Gastroesophageal sphincter (tissue), 4 donors: ENCODE results near the gene INTU. TPM values are rescaled to one million over a fixed set of nuclear protein-coding genes. Genes with fewer than 3 reads are reported as not detected.

ENCODE experiments used
- ATAC-seq: fragments of 150-250 bp; one replicate; pipeline ENCODE4 v1.9.1; 2016; ENCODE audit warnings: mild to moderate bottlenecking, moderate library complexity
- H3K27ac ChIP-seq, 4 donors: fragments of 200-600 bp; sonication (generic) in 3 of 4; 1 replicate in 3 of 4; 2 replicates in 1 of 4; pipeline ENCODE4 v1.5.1; 2016 to 2019
- H3K27me3 ChIP-seq: fragments of 200-600 bp; sonication (generic); one replicate; pipeline ENCODE4 v1.5.1; 2019
- H3K36me3 ChIP-seq, 2 donors: fragments of 200-600 bp; sonication (generic); one replicate each; pipeline ENCODE4 v1.5.1; 2019; ENCODE audit warnings: control low read depth in 1 of 2
- H3K4me1 ChIP-seq, 3 donors: fragments of 200-600 bp; sonication (generic); 1 replicate in 2 of 3; 2 replicates in 1 of 3; pipeline ENCODE4 v1.5.1; 2016 to 2019; ENCODE audit warnings: control low read depth in 2 of 3
- H3K4me3 ChIP-seq, 2 donors: fragments of 200-600 bp; sonication (generic); one replicate each; pipeline ENCODE4 v1.5.1; 2019; ENCODE audit warnings: mild to moderate bottlenecking in 1 of 2, moderate library complexity in 1 of 2
- H3K9me3 ChIP-seq, 3 donors: fragments of 200-600 bp; sonication (generic); one replicate each; pipeline ENCODE4 v1.5.1; 2017 to 2019; ENCODE audit warnings: control low read depth in 2 of 3
- EP300 ChIP-seq: sonication (generic); formaldehyde crosslinking; IDR thresholded peaks from one replicate; pipeline ENCODE4 v1.6.1; 2017; ENCODE audit warnings: antibody characterized with exemption, mild to moderate bottlenecking
- POLR2A ChIP-seq, 2 donors: fragments of 450-650 bp; IDR thresholded peaks; one replicate each; pipeline ENCODE4 v1.6.1; 2017; ENCODE audit warnings: antibody characterized with exemption in 2 of 2, mild to moderate bottlenecking in 2 of 2, moderate library complexity in 1 of 2
- POLR2AphosphoS5 ChIP-seq: sonication (generic); formaldehyde crosslinking; IDR thresholded peaks from one replicate; pipeline ENCODE4 v1.6.1; 2017; ENCODE audit warnings: antibody characterized with exemption
- WGBS, 2 donors: methylation state at CpG; one replicate each; pipeline ENCODE4 v1.1.5; 2018; ENCODE audit warnings: low coverage in 1 of 2; 5-methylcytosine and 5-hydroxymethylcytosine counted together
- total RNA-seq, 4 donors: library from RNA; depleted of rRNA; stranded (reverse); fragments of >200 nt; gene quantifications; one replicate each; pipeline ENCODE4 v1.1.0, GENCODE V29; 2016
- TF ChIP-seq, protein P1 (sequence below), 4 experiments: fragments of 200-600 bp in 2 of 4; fragments of 450-650 bp in 2 of 4; sonication (generic) in 1 of 4; IDR thresholded peaks; one replicate each; pipeline ENCODE4 v1.5.1; 2017 to 2019; ENCODE audit warnings: antibody characterized with exemption in 4 of 4, mild to moderate bottlenecking in 2 of 4, moderate library complexity in 2 of 4

Gene INTU
- total RNA-seq, 4 donors from 2014 or later: 4.5 to 21.8 (median 14.3) TPM

DNA sequence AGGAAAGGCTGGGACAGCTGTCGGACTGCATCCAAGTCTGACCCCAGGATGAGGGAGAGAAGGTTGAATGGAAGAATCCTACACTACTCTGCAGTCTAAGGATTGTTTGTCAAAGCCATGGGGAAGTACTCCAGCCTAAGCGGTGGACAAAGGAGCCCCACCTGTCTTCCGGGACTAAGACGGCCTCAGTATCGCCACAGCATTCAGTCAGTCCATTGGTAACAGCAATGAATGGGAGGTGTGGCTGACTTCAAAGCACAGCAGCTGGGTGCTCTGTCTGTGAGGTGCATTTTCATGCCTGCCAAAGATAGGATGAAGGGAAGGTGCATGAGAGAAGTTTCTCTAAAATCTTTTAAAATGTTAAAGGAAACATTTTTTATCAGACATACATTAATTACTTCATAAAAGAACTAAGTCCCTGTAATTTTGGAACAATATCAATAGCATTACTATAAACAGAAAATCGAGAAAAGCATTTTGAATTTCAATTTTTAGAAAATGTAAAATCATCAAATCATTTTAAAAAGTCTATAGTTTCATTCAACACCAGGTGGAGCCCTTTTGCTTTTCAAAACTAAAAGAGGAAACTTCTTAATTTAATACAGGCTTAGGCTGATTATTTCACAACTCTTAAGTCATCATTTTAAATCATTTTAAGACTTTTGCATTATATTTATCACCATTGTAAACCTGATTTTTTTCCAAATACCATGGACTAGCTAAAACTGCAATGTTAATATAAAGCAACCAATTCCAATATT lies 27.6 kb upstream of the INTU start:
- Histone ChIP-seq H3K9me3 (no peaks in the 10 kb centered on the region), H3K4me1 (no peaks in the 10 kb centered on the region), H3K27me3 (peaks cover 5% of the 10 kb centered on the region), H3K27ac (no peak overlapping the region), H3K4me3 (no peak overlapping the region), H3K36me3 (no peaks in the 10 kb centered on the region)
- no peak for ATAC-seq
- TF ChIP-seq, protein P1, sequence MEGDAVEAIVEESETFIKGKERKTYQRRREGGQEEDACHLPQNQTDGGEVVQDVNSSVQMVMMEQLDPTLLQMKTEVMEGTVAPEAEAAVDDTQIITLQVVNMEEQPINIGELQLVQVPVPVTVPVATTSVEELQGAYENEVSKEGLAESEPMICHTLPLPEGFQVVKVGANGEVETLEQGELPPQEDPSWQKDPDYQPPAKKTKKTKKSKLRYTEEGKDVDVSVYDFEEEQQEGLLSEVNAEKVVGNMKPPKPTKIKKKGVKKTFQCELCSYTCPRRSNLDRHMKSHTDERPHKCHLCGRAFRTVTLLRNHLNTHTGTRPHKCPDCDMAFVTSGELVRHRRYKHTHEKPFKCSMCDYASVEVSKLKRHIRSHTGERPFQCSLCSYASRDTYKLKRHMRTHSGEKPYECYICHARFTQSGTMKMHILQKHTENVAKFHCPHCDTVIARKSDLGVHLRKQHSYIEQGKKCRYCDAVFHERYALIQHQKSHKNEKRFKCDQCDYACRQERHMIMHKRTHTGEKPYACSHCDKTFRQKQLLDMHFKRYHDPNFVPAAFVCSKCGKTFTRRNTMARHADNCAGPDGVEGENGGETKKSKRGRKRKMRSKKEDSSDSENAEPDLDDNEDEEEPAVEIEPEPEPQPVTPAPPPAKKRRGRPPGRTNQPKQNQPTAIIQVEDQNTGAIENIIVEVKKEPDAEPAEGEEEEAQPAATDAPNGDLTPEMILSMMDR (IDR thresholded peaks at IDR 0.05): peak; percentile 36 to 64 (median 52)
- no peak for TF ChIP-seq POLR2AphosphoS5
- WGBS, 2 donors: 4 to 13% methylated on average over 4 to 6 of the region's 6 CpGs

- Histone ChIP-seq H3K27ac (no peak overlapping the region), H3K4me3 (no peak overlapping the region), H3K4me1 (no peaks in the 10 kb centered on the region), H3K36me3 (no peaks in the 10 kb centered on the region), H3K27me3 (peaks cover 5% of the 10 kb centered on the region), H3K9me3 (no peaks in the 10 kb centered on the region)
- ATAC-seq: no peak
- no peak for TF ChIP-seq POLR2AphosphoS5
- TF ChIP-seq, protein P1 (IDR thresholded peaks at IDR 0.05): no peak
- TF ChIP-seq POLR2A (IDR thresholded peaks at IDR 0.05): no peak
- TF ChIP-seq EP300: no peak
Measured at GRCh38 chr4:127606823-127607222, 25.9 kb upstream of the INTU start.

DNA sequence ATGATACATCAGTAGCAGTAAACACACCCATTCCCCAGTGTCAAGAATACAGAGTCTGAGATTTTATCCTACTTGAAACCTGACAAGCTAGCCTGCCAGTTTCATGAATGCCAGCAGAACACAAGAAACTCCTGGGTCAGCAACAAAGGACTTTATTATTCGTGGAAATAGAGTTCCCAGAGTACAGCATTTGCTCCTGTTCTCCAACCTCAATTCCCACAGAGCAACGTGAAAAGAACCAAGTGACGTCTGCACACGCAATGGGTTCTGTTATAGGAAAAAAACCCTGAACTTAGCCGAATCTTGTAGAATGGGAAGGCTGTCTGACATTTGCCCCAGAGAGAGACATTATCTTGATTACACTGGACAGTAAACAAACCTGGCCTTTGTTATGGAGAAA lies 23.3 kb upstream of the INTU start:
- TF ChIP-seq POLR2A (IDR thresholded peaks at IDR 0.05) (no peak), POLR2AphosphoS5 (no peak), EP300 (no peak)
- TF ChIP-seq, protein P1 (IDR thresholded peaks at IDR 0.05): no peak
- no peak overlapping the region for H3K27ac ChIP-seq
- no peaks in the 10 kb centered on the region for H3K9me3 ChIP-seq
- 48 to 67% methylated on average over 5 of the region's 5 CpGs for WGBS, 2 donors
- H3K4me3 ChIP-seq: no peak overlapping the region
- peaks cover 5% of the 10 kb centered on the region for H3K27me3 ChIP-seq
- no peak for ATAC-seq
- no peaks in the 10 kb centered on the region for H3K4me1 ChIP-seq
- no peaks in the 10 kb centered on the region for H3K36me3 ChIP-seq

GRCh38 chr4:127610488-127610887 lies 22.3 kb upstream of the INTU start:
- Histone ChIP-seq H3K27ac (no peak overlapping the region), H3K4me1 (no peaks in the 10 kb centered on the region), H3K9me3 (no peaks in the 10 kb centered on the region), H3K36me3 (no peaks in the 10 kb centered on the region), H3K27me3 (no peaks in the 10 kb centered on the region), H3K4me3 (no peak overlapping the region)
- WGBS, 2 donors: 85 to 90% methylated on average over 3 of the region's 3 CpGs
- TF ChIP-seq, protein P1 (IDR thresholded peaks at IDR 0.05): no peak
- no peak for TF ChIP-seq POLR2AphosphoS5
- TF ChIP-seq POLR2A (IDR thresholded peaks at IDR 0.05): no peak
- TF ChIP-seq EP300: no peak
- ATAC-seq: no peak

- H3K27ac ChIP-seq: no peak overlapping the region
- H3K9me3 ChIP-seq: no peaks in the 10 kb centered on the region
- TF ChIP-seq, protein P1 (IDR thresholded peaks at IDR 0.05): no peak
- no peak for TF ChIP-seq POLR2A (IDR thresholded peaks at IDR 0.05)
- TF ChIP-seq EP300: no peak
- TF ChIP-seq POLR2AphosphoS5: no peak
- no peaks in the 10 kb centered on the region for H3K36me3 ChIP-seq
- ATAC-seq: no peak
- H3K4me1 ChIP-seq: no peaks in the 10 kb centered on the region
- H3K4me3 ChIP-seq: no peak overlapping the region
- WGBS, 2 donors: 53 to 54% methylated on average over 2 of the region's 2 CpGs
- no peaks in the 10 kb centered on the region for H3K27me3 ChIP-seq
Measured at GRCh38 chr4:127616898-127617297, 15.9 kb upstream of the INTU start.
